Mesothelial cell of epicardium (in vitro differentiated cells): Measurements from ENCODE around the gene SMARCE1. TPM values are rescaled to one million over a fixed set of nuclear protein-coding genes. Genes with fewer than 3 reads are reported as not detected.
"Not testable (repeated sequence)": the region's sequence is repeated elsewhere in the genome, so short reads cannot be mapped to it uniquely, and the experiment has no call there.

ENCODE experiments used
- DNase-seq, 2 experiments: peaks; one replicate each; pipeline ENCODE4 v3.0.0; 2021; ENCODE audit warnings: low spot score in 2 of 2; ENCODE audit not compliant: unreplicated experiment in 2 of 2
- H3K27ac Mint-ChIP-seq: 2 replicates; pipeline ENCODE4 v1.8.0; 2021; ENCODE audit warnings: mixed read lengths
- H3K27me3 Mint-ChIP-seq: 2 replicates; pipeline ENCODE4 v1.8.0; 2021; ENCODE audit warnings: low read depth, mixed read lengths
- H3K36me3 Mint-ChIP-seq: 2 replicates; pipeline ENCODE4 v1.8.0; 2021; ENCODE audit warnings: mixed read lengths
- H3K4me1 Mint-ChIP-seq: 2 replicates; pipeline ENCODE4 v1.8.0; 2021; ENCODE audit warnings: mixed read lengths
- H3K4me3 Mint-ChIP-seq: 2 replicates; pipeline ENCODE4 v1.8.0; 2021; ENCODE audit warnings: mild to moderate bottlenecking, moderate library complexity, mixed read lengths
- H3K9me3 Mint-ChIP-seq: 2 replicates; pipeline ENCODE4 v1.8.0; 2021; ENCODE audit warnings: mixed read lengths
- CTCF ChIP-seq: fragments of 200-600 bp; sonication (generic); IDR thresholded peaks from one replicate; pipeline ENCODE4 v1.5.0; 2021; ENCODE audit warnings: antibody characterized with exemption; ENCODE audit not compliant: unreplicated experiment
- total RNA-seq: library from RNA; stranded (reverse); gene quantifications from 3 replicates; pipeline ENCODE4 v1.2.1, GENCODE V29; 2021

SMARCE1 gene
- total RNA-seq, 1 donor from 2014 or later: 163 TPM

GRCh38 chr17:40597556-40598300 is 49.9 kb downstream of the SMARCE1 start:
- H3K27ac Mint-ChIP-seq: no peak overlapping the region
- H3K4me1 Mint-ChIP-seq: peaks cover 5% of the 10 kb centered on the region
- H3K27me3 Mint-ChIP-seq: no peaks in the 10 kb centered on the region
- H3K4me3 Mint-ChIP-seq: no peak overlapping the region
- DNase-seq: no peak
- no peaks in the 10 kb centered on the region for H3K36me3 Mint-ChIP-seq
- H3K9me3 Mint-ChIP-seq: no peaks in the 10 kb centered on the region
- TF ChIP-seq CTCF: no peak

GRCh38 chr17:40597156-40597555 is 50.5 kb downstream of the SMARCE1 start:
- peaks cover 2% of the 10 kb centered on the region for H3K4me1 Mint-ChIP-seq
- H3K27ac Mint-ChIP-seq: no peak overlapping the region
- H3K4me3 Mint-ChIP-seq: no peak overlapping the region
- H3K27me3 Mint-ChIP-seq: no peaks in the 10 kb centered on the region
- no peaks in the 10 kb centered on the region for H3K9me3 Mint-ChIP-seq
- no peak for DNase-seq
- H3K36me3 Mint-ChIP-seq: no peaks in the 10 kb centered on the region
- TF ChIP-seq CTCF: no peak

- no peak for DNase-seq
- no peak for TF ChIP-seq CTCF
- Mint-ChIP-seq H3K4me1 (peaks cover under 1% of the 10 kb centered on the region), H3K27me3 (no peaks in the 10 kb centered on the region), H3K9me3 (no peaks in the 10 kb centered on the region), H3K4me3 (no peak overlapping the region), H3K36me3 (no peaks in the 10 kb centered on the region), H3K27ac (no peak overlapping the region)
These were observed 51.2 kb downstream of the SMARCE1 start for GRCh38 chr17:40596261-40596919.

- Mint-ChIP-seq H3K27ac (no peak overlapping the region), H3K4me1 (peaks cover 4% of the 10 kb centered on the region), H3K36me3 (no peaks in the 10 kb centered on the region), H3K27me3 (peaks cover 24% of the 10 kb centered on the region), H3K9me3 (peaks cover 14% of the 10 kb centered on the region), H3K4me3 (no peak overlapping the region)
- no peak for TF ChIP-seq CTCF
- no peak for DNase-seq
These were observed 56.9 kb downstream of the SMARCE1 start for GRCh38 chr17:40590742-40591141.

GRCh38 chr17:40588552-40588951 is 59.1 kb downstream of the SMARCE1 start:
- H3K27me3 Mint-ChIP-seq: peaks cover 34% of the 10 kb centered on the region
- no peak overlapping the region for H3K4me3 Mint-ChIP-seq
- H3K27ac Mint-ChIP-seq: no peak overlapping the region
- TF ChIP-seq CTCF: no peak
- H3K4me1 Mint-ChIP-seq: peaks cover 4% of the 10 kb centered on the region
- no peak for DNase-seq
- H3K9me3 Mint-ChIP-seq: peaks cover 31% of the 10 kb centered on the region
- H3K36me3 Mint-ChIP-seq: no peaks in the 10 kb centered on the region

GRCh38 chr17:40586264-40586663 is 61.4 kb downstream of the SMARCE1 start:
- H3K27ac Mint-ChIP-seq, H3K4me3 Mint-ChIP-seq, H3K4me1 Mint-ChIP-seq, DNase-seq, H3K36me3 Mint-ChIP-seq: not testable (repeated sequence)
- H3K27me3 Mint-ChIP-seq: peaks cover 40% of the 10 kb centered on the region
- H3K9me3 Mint-ChIP-seq: peaks cover 36% of the 10 kb centered on the region

- H3K27ac Mint-ChIP-seq, H3K4me1 Mint-ChIP-seq, DNase-seq, H3K4me3 Mint-ChIP-seq, H3K36me3 Mint-ChIP-seq: not testable (repeated sequence)
- Mint-ChIP-seq H3K9me3 (peaks cover 36% of the 10 kb centered on the region), H3K27me3 (peaks cover 40% of the 10 kb centered on the region)
These were observed 62.7 kb downstream of the SMARCE1 start for GRCh38 chr17:40584950-40585349.
